Fibroblast of the conjunctiva (primary cell): ENCODE results near the gene ARMC9.
"Not testable (repeated sequence)": the region's sequence is repeated elsewhere in the genome, so short reads cannot be mapped to it uniquely, and the experiment has no call there.

Experiments used
- DNase-seq: peaks from one replicate; pipeline ENCODE4 v3.0.0-alpha.2; 2010; ENCODE audit warnings: low read depth

Gene ARMC9

GRCh38 chr2:231367178-231367577, 168.7 kb downstream of the ARMC9 start:
- DNase-seq: no peak

- no peak for DNase-seq
Observed at GRCh38 chr2:231369580-231370428, 171.4 kb downstream of the ARMC9 start.

- no peak for DNase-seq
Observed at GRCh38 chr2:231370429-231370748, 172.0 kb downstream of the ARMC9 start.

- DNase-seq: no peak
Observed at GRCh38 chr2:231370749-231371429, 172.5 kb downstream of the ARMC9 start.

GRCh38 chr2:231371430-231372054, 173.1 kb downstream of the ARMC9 start:
- no peak for DNase-seq

- no peak for DNase-seq
Observed at GRCh38 chr2:231372326-231372725, 173.9 kb downstream of the ARMC9 start.

GRCh38 chr2:231373184-231373583, 174.8 kb downstream of the ARMC9 start:
- DNase-seq: no peak

GRCh38 chr2:231373786-231374349, 175.4 kb downstream of the ARMC9 start:
- no peak for DNase-seq

- no peak for DNase-seq
Observed at GRCh38 chr2:231374771-231375170, 176.3 kb downstream of the ARMC9 start.

GRCh38 chr2:231375994-231376615, 177.7 kb downstream of the ARMC9 start:
- DNase-seq: not testable (repeated sequence)

- DNase-seq: no peak
Observed at GRCh38 chr2:231376857-231377256, 178.4 kb downstream of the ARMC9 start.

- DNase-seq: no peak
Observed at GRCh38 chr2:231378026-231378722, 179.7 kb downstream of the ARMC9 start.

- no peak for DNase-seq
Observed at GRCh38 chr2:231379266-231380215, 181.1 kb downstream of the ARMC9 start.

GRCh38 chr2:231380307-231380706, 181.9 kb downstream of the ARMC9 start:
- DNase-seq: no peak

- no peak for DNase-seq
Observed at GRCh38 chr2:231380991-231381847, 182.8 kb downstream of the ARMC9 start.

GRCh38 chr2:231382116-231382515, 183.7 kb downstream of the ARMC9 start:
- no peak for DNase-seq

GRCh38 chr2:231383416-231384108, 185.1 kb downstream of the ARMC9 start:
- DNase-seq: no peak

GRCh38 chr2:231384109-231384435, 185.6 kb downstream of the ARMC9 start:
- no peak for DNase-seq

- DNase-seq: no peak
Observed at GRCh38 chr2:231384970-231385369, 186.5 kb downstream of the ARMC9 start.
